ENCODE measurements around the gene MMP23B. TPM values are rescaled to one million over a fixed set of nuclear protein-coding genes. Genes with fewer than 3 reads are reported as not detected.

The MMP23B gene
- total RNA-seq, 1 donor from 2014 or later, result 93.8 TPM

- peak overlapping the region; percentile 71 for H3K27ac ChIP-seq (replicated peaks)
- peaks cover 25% of the 10 kb centered on the region for H3K27me3 ChIP-seq (ENCODE audit: low read depth)
- H3K9me3 ChIP-seq (replicated peaks), result no peaks in the 10 kb centered on the region
- H3K36me3 ChIP-seq, result peaks cover 35% of the 10 kb centered on the region
- TF ChIP-seq CTCF (IDR thresholded peaks at IDR 0.05; ENCODE audit: borderline replicate concordance), result no peak
- peaks cover 46% of the 10 kb centered on the region for H3K4me1 ChIP-seq
- intact Hi-C loops (cut with micrococcal nuclease), result no loop called here
- no peak overlapping the region for H3K4me3 ChIP-seq
- no peak for DNase-seq
Observed at GRCh38 chr1:1626207-1627141, 5.5 kb upstream of the MMP23B start.

GRCh38 chr1:1627261-1627828, 4.6 kb upstream of the MMP23B start:
- Histone ChIP-seq H3K4me3 (no peak overlapping the region), H3K9me3 (replicated peaks) (no peaks in the 10 kb centered on the region), H3K36me3 (peaks cover 35% of the 10 kb centered on the region), H3K27me3 (ENCODE audit: low read depth) (peaks cover 34% of the 10 kb centered on the region), H3K27ac (replicated peaks) (no peak overlapping the region), H3K4me1 (peaks cover 46% of the 10 kb centered on the region)
- no peak for DNase-seq
- no peak for TF ChIP-seq CTCF (IDR thresholded peaks at IDR 0.05; ENCODE audit: borderline replicate concordance)
- intact Hi-C loops (cut with micrococcal nuclease), result no loop called here

- Histone ChIP-seq H3K9me3 (replicated peaks) (no peaks in the 10 kb centered on the region), H3K36me3 (peaks cover 35% of the 10 kb centered on the region), H3K4me3 (no peak overlapping the region), H3K27me3 (ENCODE audit: low read depth) (peaks cover 34% of the 10 kb centered on the region), H3K27ac (replicated peaks) (no peak overlapping the region), H3K4me1 (peaks cover 47% of the 10 kb centered on the region)
- intact Hi-C loops (cut with micrococcal nuclease), result no loop called here
- TF ChIP-seq CTCF (IDR thresholded peaks at IDR 0.05; ENCODE audit: borderline replicate concordance), result no peak
- no peak for DNase-seq
Observed at GRCh38 chr1:1627829-1628753, 3.9 kb upstream of the MMP23B start.

- H3K36me3 ChIP-seq, result peaks cover 35% of the 10 kb centered on the region
- H3K4me1 ChIP-seq, result peaks cover 46% of the 10 kb centered on the region
- intact Hi-C loops (cut with micrococcal nuclease), result no loop called here
- no peak overlapping the region for H3K27ac ChIP-seq (replicated peaks)
- peaks cover 34% of the 10 kb centered on the region for H3K27me3 ChIP-seq (ENCODE audit: low read depth)
- H3K4me3 ChIP-seq, result no peak overlapping the region
- TF ChIP-seq CTCF (IDR thresholded peaks at IDR 0.05; ENCODE audit: borderline replicate concordance), result no peak
- no peak for DNase-seq
- H3K9me3 ChIP-seq (replicated peaks), result no peaks in the 10 kb centered on the region
Observed at GRCh38 chr1:1628754-1629429, 3.1 kb upstream of the MMP23B start.

Measured in left ventricle myocardium inferior (tissue), 1 donor.